Bronchial epithelial cell (primary cell): ENCODE measurements around the gene SEC14L5. TPM values are rescaled to one million over a fixed set of nuclear protein-coding genes. Genes with fewer than 3 reads are reported as not detected.
A peak's percentile ranks its signal among the peaks of the same experiment; 100 is the strongest.

Experiments used
- DNase-seq: peaks from one replicate; pipeline ENCODE4 v3.0.0-alpha.2; 2010; ENCODE audit warnings: low read depth
- FAIRE-seq: peaks from 2 replicates; lab custom pipeline; 2011; peaks lifted over from hg19 to GRCh38; lab: Jason Lieb, UNC
- H3K27me3 ChIP-seq: 2 replicates; pipeline ENCODE4 v1.5.1; 2011; ENCODE audit warnings: low read length; ENCODE audit not compliant: control insufficient read depth, insufficient read depth
- H3K36me3 ChIP-seq: 2 replicates; pipeline ENCODE4 v1.5.1; 2011; ENCODE audit warnings: low read length; ENCODE audit not compliant: control insufficient read depth, insufficient read depth
- H3K4me3 ChIP-seq: 2 replicates; pipeline ENCODE4 v1.5.1; 2011; ENCODE audit warnings: mild to moderate bottlenecking, low read depth, low read length, control low read depth
- CTCF ChIP-seq: IDR thresholded peaks from 2 replicates; pipeline ENCODE4 v1.5.1; 2011; ENCODE audit warnings: mild to moderate bottlenecking, moderate library complexity, low read length, control low read depth, inconsistent platforms; ENCODE audit not compliant: insufficient read depth, severe bottlenecking
- total RNA-seq: library from RNA; depleted of rRNA; stranded (reverse); fragments of >200 nt; gene quantifications from 2 replicates; pipeline ENCODE4 v1.2.1, GENCODE V29; 2014

SEC14L5 gene
- total RNA-seq, 1 donor from 2014 or later, result under 0.01 TPM

DNA sequence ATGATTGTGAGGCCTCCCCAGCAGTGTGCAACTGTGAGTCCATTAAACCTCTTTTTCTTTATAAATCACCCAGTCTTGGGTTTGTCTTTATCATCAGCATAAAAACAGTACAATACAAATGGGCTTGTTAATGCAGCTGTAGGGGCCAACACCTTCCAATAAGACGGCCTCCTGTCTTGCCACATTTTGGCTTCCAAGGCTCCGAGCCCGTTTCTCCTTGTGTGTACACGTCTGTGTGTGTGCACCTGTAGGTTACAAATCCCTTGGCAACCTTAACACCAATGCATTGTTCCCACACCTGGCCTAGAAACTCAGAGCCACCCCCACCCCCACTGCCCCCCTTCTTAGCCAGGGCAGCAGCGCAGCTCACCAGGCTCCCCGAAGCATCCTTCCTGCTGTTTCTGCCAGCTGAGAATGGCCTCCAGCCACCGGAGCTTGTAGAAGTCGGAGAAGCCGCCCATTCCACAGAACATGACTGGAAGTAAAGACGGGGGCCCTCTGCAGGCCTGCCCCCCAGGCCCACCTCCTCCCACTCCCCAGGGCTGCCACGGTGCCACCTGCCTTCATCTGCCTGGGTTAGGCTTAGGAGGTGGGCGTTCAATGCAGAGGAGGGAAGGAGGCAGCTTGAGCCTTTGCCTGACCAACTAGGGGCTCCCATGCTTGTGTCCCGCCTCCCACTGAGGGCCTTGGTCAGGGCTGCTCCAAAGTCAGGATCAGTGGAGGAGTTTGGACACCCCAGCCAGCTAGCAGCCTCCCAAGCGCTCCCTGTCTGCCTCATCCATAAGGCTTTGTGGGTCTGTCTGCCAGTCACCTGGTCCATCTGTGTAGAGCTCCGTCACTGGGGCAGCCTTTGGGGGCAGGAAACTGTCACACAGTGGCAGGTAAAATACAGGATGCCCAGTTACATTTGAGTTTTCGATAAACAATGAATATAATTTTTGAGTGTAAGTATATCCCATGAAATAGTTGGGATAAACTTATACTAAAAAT is 97.0 kb downstream of the SEC14L5 start:
- no peak overlapping the region for H3K4me3 ChIP-seq
- no peak for TF ChIP-seq CTCF
- H3K36me3 ChIP-seq, result no peaks in the 10 kb centered on the region
- H3K27me3 ChIP-seq, result no peaks in the 10 kb centered on the region
- no peak for DNase-seq
- FAIRE-seq, result no peak

DNA sequence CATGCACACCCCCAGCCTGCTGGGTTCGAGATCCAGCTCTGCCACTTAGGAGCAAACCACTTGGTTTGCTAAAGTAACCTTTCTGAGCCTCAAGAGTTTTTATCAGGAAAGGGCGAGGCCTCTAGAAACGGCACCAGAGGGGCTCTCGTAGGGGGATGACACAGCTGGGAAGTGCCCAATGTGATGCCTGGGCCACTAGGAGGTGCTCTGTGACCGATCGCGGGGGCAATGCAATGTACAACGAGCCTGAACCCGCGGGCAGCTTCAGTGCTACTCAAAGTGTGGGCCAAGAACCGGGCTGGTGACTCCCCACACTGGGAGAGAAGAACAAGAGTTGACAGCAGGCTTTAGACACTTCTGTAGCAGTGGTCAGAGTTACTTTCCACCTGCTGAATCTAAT is 98.2 kb downstream of the SEC14L5 start:
- Histone ChIP-seq H3K36me3 (no peaks in the 10 kb centered on the region), H3K4me3 (no peak overlapping the region), H3K27me3 (no peaks in the 10 kb centered on the region)
- peak; percentile 29 for DNase-seq
- peak; percentile 55 for TF ChIP-seq CTCF
- FAIRE-seq, result no peak

GRCh38 chr16:5058476-5058875 is 100.3 kb downstream of the SEC14L5 start:
- no peak for DNase-seq
- Histone ChIP-seq H3K27me3 (no peaks in the 10 kb centered on the region), H3K36me3 (no peaks in the 10 kb centered on the region), H3K4me3 (no peak overlapping the region)
- FAIRE-seq, result no peak
- TF ChIP-seq CTCF, result no peak

DNA sequence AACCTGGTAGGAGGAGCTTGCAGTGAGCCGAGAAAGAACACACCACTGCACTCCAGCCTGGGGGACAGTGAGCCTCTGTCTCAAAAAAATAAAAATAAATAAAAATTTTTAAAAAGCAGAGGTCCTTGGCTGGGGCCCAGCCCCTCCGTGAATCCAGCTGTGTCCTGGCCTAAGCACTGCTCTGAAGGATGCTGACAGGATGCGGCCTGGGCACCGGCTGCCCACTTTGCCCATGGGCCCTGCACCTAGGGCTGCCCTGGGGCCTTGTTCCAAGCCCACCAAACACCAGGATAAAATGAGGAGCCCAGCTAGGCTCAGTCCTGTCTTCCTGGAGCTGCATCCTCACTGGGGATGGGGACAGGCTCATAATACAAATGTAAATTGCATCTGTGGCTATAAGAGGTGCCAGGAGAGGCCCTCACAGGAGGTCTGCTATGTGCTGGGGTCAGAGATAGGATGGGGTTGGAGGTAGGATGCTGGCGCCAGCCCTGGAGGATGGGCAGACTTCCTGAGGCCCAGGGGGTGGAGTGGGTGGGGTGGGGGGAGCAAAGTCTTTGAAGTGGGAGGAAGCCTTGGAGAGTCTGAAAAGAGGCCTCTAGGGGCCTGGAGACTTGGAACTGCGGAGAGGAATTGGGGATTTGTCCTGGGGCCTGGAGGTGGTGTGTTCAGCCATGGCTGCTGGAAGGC is 101.4 kb downstream of the SEC14L5 start:
- FAIRE-seq, result no peak
- no peak for DNase-seq
- no peak overlapping the region for H3K4me3 ChIP-seq
- peaks cover 3% of the 10 kb centered on the region for H3K27me3 ChIP-seq
- no peaks in the 10 kb centered on the region for H3K36me3 ChIP-seq
- no peak for TF ChIP-seq CTCF

GRCh38 chr16:5060073-5060641 is 102.0 kb downstream of the SEC14L5 start:
- DNase-seq (no peak), FAIRE-seq (no peak)
- Histone ChIP-seq H3K36me3 (no peaks in the 10 kb centered on the region), H3K27me3 (peaks cover 7% of the 10 kb centered on the region), H3K4me3 (no peak overlapping the region)
- TF ChIP-seq CTCF, result no peak
